GM21447 (cell line): Measurements from ENCODE around the gene MSL3B.

Experiments used
- ATAC-seq: cut with Tn5 transposase; IDR thresholded peaks from one replicate; pipeline ENCODE4 v1.9.1; 2021; ENCODE audit not compliant: unreplicated experiment

MSL3B gene

GRCh38 chr2:233818639-233819621 is 49.3 kb downstream of the MSL3B start:
- no peak for ATAC-seq

GRCh38 chr2:233817995-233818638 is 50.1 kb downstream of the MSL3B start:
- no peak for ATAC-seq

- ATAC-seq = no peak
These were observed 50.8 kb downstream of the MSL3B start for GRCh38 chr2:233817361-233817911.

- no peak for ATAC-seq
These were observed 51.4 kb downstream of the MSL3B start for GRCh38 chr2:233816771-233817170.

GRCh38 chr2:233816334-233816733 is 51.9 kb downstream of the MSL3B start:
- no peak for ATAC-seq

- ATAC-seq = no peak
These were observed 52.3 kb downstream of the MSL3B start for GRCh38 chr2:233815861-233816260.
